Measurements from ENCODE around the gene ERI3.

Gene ERI3

GRCh38 chr1:44200336-44200735 is 154.7 kb downstream of the ERI3 start:
- DNase-seq, result no peak

GRCh38 chr1:44174630-44175029 is 180.4 kb downstream of the ERI3 start:
- DNase-seq, result no peak

Measured in NCI-H526 treated with DMSO at 0.1 percent for 48 hours (cell line).